Hematopoietic multipotent progenitor cell treated with erythropoietin and hydrocortisone succinate and interleukin-3 and kit ligand, for 4 days (in vitro differentiated cells): ENCODE results near the gene PLXDC1.
"Not testable (repeated sequence)": the region's sequence is repeated elsewhere in the genome, so short reads cannot be mapped to it uniquely, and the experiment has no call there.

Experiments used
- DNase-seq: peaks from one replicate; pipeline ENCODE4 v3.0.0-alpha.2; 2015

Gene PLXDC1

GRCh38 chr17:39151943-39152818, 744 bp upstream of the PLXDC1 start:
- no peak for DNase-seq

GRCh38 chr17:39150795-39151149, 665 bp downstream of the PLXDC1 start:
- DNase-seq, result no peak

GRCh38 chr17:39150104-39150634, 1.3 kb downstream of the PLXDC1 start:
- no peak for DNase-seq

GRCh38 chr17:39147221-39148185, 3.9 kb downstream of the PLXDC1 start:
- DNase-seq, result no peak

GRCh38 chr17:39146273-39146672, 5.2 kb downstream of the PLXDC1 start:
- no peak for DNase-seq

GRCh38 chr17:39145143-39145542, 6.3 kb downstream of the PLXDC1 start:
- no peak for DNase-seq

- no peak for DNase-seq
These were observed 7.0 kb downstream of the PLXDC1 start for GRCh38 chr17:39144416-39144840.

GRCh38 chr17:39143552-39144093, 7.8 kb downstream of the PLXDC1 start:
- no peak for DNase-seq

GRCh38 chr17:39141915-39142664, 9.3 kb downstream of the PLXDC1 start:
- no peak for DNase-seq

- DNase-seq, result no peak
These were observed 10.1 kb downstream of the PLXDC1 start for GRCh38 chr17:39141294-39141693.

- DNase-seq, result no peak
These were observed 11.9 kb downstream of the PLXDC1 start for GRCh38 chr17:39139561-39139960.

- no peak for DNase-seq
These were observed 12.3 kb downstream of the PLXDC1 start for GRCh38 chr17:39139161-39139511.

GRCh38 chr17:39138431-39139160, 12.8 kb downstream of the PLXDC1 start:
- DNase-seq, result no peak

- no peak for DNase-seq
These were observed 16.6 kb downstream of the PLXDC1 start for GRCh38 chr17:39134878-39135277.

- DNase-seq, result no peak
These were observed 19.2 kb downstream of the PLXDC1 start for GRCh38 chr17:39132192-39132610.

- no peak for DNase-seq
These were observed 19.8 kb downstream of the PLXDC1 start for GRCh38 chr17:39131616-39132015.

- no peak for DNase-seq
These were observed 21.2 kb downstream of the PLXDC1 start for GRCh38 chr17:39130205-39130604.

- not testable (repeated sequence) for DNase-seq
These were observed 21.9 kb downstream of the PLXDC1 start for GRCh38 chr17:39129544-39129943.

- DNase-seq, result no peak
These were observed 25.0 kb downstream of the PLXDC1 start for GRCh38 chr17:39126436-39126835.

GRCh38 chr17:39125143-39125875, 26.1 kb downstream of the PLXDC1 start:
- DNase-seq, result no peak

GRCh38 chr17:39123627-39124026, 27.8 kb downstream of the PLXDC1 start:
- no peak for DNase-seq
